Fibroblast of lung (primary cell): ENCODE data around the gene DNAJA3. TPM values are rescaled to one million over a fixed set of nuclear protein-coding genes. Genes with fewer than 3 reads are reported as not detected.

Experiments used
- DNase-seq, 2 donors: peaks; one replicate each; pipeline versions ENCODE4 v3.0.0 to v3.0.0-alpha.2; 2010; ENCODE audit warnings: low read depth in 2 of 2
- H2AFZ ChIP-seq: 2 replicates; pipeline ENCODE4 v1.5.1; 2012; ENCODE audit warnings: low read length, control low read depth, inconsistent platforms
- H3K27ac ChIP-seq: 2 replicates; pipeline ENCODE4 v1.5.1; 2011; ENCODE audit warnings: low read length, control low read depth; ENCODE audit not compliant: insufficient read depth
- H3K27me3 ChIP-seq: 2 replicates; pipeline ENCODE4 v1.5.1; 2011; ENCODE audit warnings: mild to moderate bottlenecking, low read length; ENCODE audit not compliant: control insufficient read depth, insufficient read depth
- H3K36me3 ChIP-seq: 2 replicates; pipeline ENCODE4 v1.5.1; 2011; ENCODE audit warnings: low read length; ENCODE audit not compliant: control insufficient read depth, insufficient read depth
- H3K4me1 ChIP-seq: 2 replicates; pipeline ENCODE4 v1.5.1; 2011; ENCODE audit warnings: low read length; ENCODE audit not compliant: control insufficient read depth, insufficient read depth; ENCODE audit errors: extremely low read depth
- H3K4me2 ChIP-seq: 2 replicates; pipeline ENCODE4 v1.5.1; 2011; ENCODE audit warnings: low read length, control low read depth; ENCODE audit not compliant: insufficient read depth; ENCODE audit errors: extremely low read depth
- H3K4me3 ChIP-seq, 4 experiments: fragments of 200-600 bp in 1 of 4; sonication (generic) in 1 of 4; replicated peaks in 1 of 4; 2 replicates each; pipeline ENCODE4 v1.5.1; 2011 to 2016; ENCODE audit warnings: low read length in 4 of 4, low read depth in 3 of 4, mild to moderate bottlenecking in 3 of 4, control low read depth in 2 of 4, inconsistent platforms in 1 of 4, mixed read lengths in 1 of 4; ENCODE audit not compliant: insufficient read depth in 1 of 4; ENCODE audit errors: control extremely low read depth in 1 of 4
- H3K79me2 ChIP-seq: 2 replicates; pipeline ENCODE4 v1.5.1; 2012; ENCODE audit warnings: mild to moderate bottlenecking, low read length, inconsistent platforms; ENCODE audit not compliant: control insufficient read depth, insufficient read depth
- H3K9ac ChIP-seq: 2 replicates; pipeline ENCODE4 v1.5.1; 2011; ENCODE audit warnings: mild to moderate bottlenecking, low read length, control low read depth; ENCODE audit not compliant: insufficient read depth
- H3K9me3 ChIP-seq: 2 replicates; pipeline ENCODE4 v1.5.1; 2012; ENCODE audit warnings: low read depth, low read length; ENCODE audit not compliant: control insufficient read depth, insufficient read depth
- H4K20me1 ChIP-seq: 2 replicates; pipeline ENCODE4 v1.5.1; 2011; ENCODE audit warnings: low read length; ENCODE audit not compliant: control insufficient read depth, insufficient read depth; ENCODE audit errors: extremely low read depth
- CTCF ChIP-seq, 2 donors: IDR thresholded peaks in 1 of 2; conservative IDR thresholded peaks in 1 of 2; 1 replicate in 1 of 2; 2 replicates in 1 of 2; pipeline ENCODE4 v1.5.1; 2011 to 2012; ENCODE audit warnings: low read length in 2 of 2, control low read depth in 1 of 2, inconsistent platforms in 1 of 2, low read depth in 1 of 2, mild to moderate bottlenecking in 1 of 2
- EZH2 ChIP-seq: IDR thresholded peaks from 2 replicates; pipeline ENCODE4 v1.5.1; 2012; ENCODE audit warnings: low read length, control low read depth, mild to moderate bottlenecking; ENCODE audit errors: missing control alignments
- polyA plus RNA-seq, 2 donors: library from polyadenylated mRNA; depleted of rRNA in 1 of 2; stranded (reverse) in 1 of 2; unstranded in 1 of 2; fragments of >200 nt; gene quantifications; 2 replicates each; pipeline ENCODE4 v1.2.1, GENCODE V29; 2011 to 2012; ENCODE audit warnings: missing spikeins in 1 of 2
- total RNA-seq: library from RNA; depleted of rRNA; stranded (reverse); fragments of >200 nt; gene quantifications from 2 replicates; pipeline ENCODE4 v1.2.1, GENCODE V29; 2014

Gene DNAJA3
- total and polyA plus RNA-seq, 2 donors (not counting 1 experiment from before 2014, with no cell fraction given) = 27.8 to 66.1 TPM

DNA sequence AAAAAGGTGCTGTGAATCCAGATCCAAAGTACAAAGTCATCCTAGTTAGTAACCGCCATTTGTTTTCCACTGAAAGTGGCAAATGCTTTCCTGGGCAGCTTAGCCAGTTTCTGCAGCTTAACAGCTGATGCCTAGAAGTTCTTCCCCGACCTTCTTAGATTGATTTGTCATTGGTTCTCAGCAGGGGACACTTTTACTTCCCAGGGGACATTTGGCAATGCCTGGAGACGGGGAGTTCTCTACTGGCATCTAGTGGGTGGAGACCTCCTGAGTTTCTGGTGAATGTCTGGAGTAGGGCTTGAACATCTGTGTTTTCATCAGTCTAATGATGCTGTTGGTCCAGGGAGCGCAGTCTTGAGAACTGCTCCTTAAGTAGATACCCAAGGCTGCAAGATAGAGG, 7.6 kb downstream of the DNAJA3 start:
- no peak for DNase-seq
- H3K4me1 ChIP-seq = peaks cover 3% of the 10 kb centered on the region
- TF ChIP-seq EZH2 (no peak), CTCF (conservative IDR thresholded peaks at IDR 0.05 in 1 of 2, IDR thresholded peaks at IDR 0.05 in 1 of 2; ENCODE audit: low read depth in 1 of 2, low read length in 2 of 2) (no peak)
- peaks cover 3% of the 10 kb centered on the region for H3K36me3 ChIP-seq
- H3K4me3 ChIP-seq = no peak overlapping the region
- no peak overlapping the region for H3K4me2 ChIP-seq
- no peak overlapping the region for H3K9ac ChIP-seq
- no peaks in the 10 kb centered on the region for H3K9me3 ChIP-seq
- no peak overlapping the region for H3K27ac ChIP-seq
- H4K20me1 ChIP-seq = no peaks in the 10 kb centered on the region
- H3K27me3 ChIP-seq = no peaks in the 10 kb centered on the region
- H3K79me2 ChIP-seq = peaks cover 17% of the 10 kb centered on the region
- H2AFZ ChIP-seq = no peak overlapping the region

- peaks cover 3% of the 10 kb centered on the region for H3K4me1 ChIP-seq
- H3K4me3 ChIP-seq = no peak overlapping the region
- H3K36me3 ChIP-seq = peaks cover 3% of the 10 kb centered on the region
- no peaks in the 10 kb centered on the region for H4K20me1 ChIP-seq
- no peak overlapping the region for H3K4me2 ChIP-seq
- no peak overlapping the region for H2AFZ ChIP-seq
- TF ChIP-seq EZH2 (no peak), CTCF (conservative IDR thresholded peaks at IDR 0.05 in 1 of 2, IDR thresholded peaks at IDR 0.05 in 1 of 2; ENCODE audit: low read depth in 1 of 2, low read length in 2 of 2) (no peak)
- no peak overlapping the region for H3K27ac ChIP-seq
- H3K27me3 ChIP-seq = no peaks in the 10 kb centered on the region
- H3K9ac ChIP-seq = no peak overlapping the region
- peaks cover 10% of the 10 kb centered on the region for H3K79me2 ChIP-seq
- H3K9me3 ChIP-seq = no peaks in the 10 kb centered on the region
- DNase-seq = no peak
Measured at GRCh38 chr16:4433914-4434787, 8.5 kb downstream of the DNAJA3 start.

GRCh38 chr16:4435337-4436067, 9.8 kb downstream of the DNAJA3 start:
- H3K36me3 ChIP-seq = peaks cover 6% of the 10 kb centered on the region

More at GRCh38 chr16:4435337-4436067, 9.8 kb downstream of the DNAJA3 start:
- Histone ChIP-seq H3K9me3 (no peaks in the 10 kb centered on the region), H2AFZ (no peak overlapping the region), H3K27ac (no peak overlapping the region), H3K4me3 (no peak overlapping the region), H3K79me2 (peaks cover 2% of the 10 kb centered on the region), H3K9ac (no peak overlapping the region), H4K20me1 (no peaks in the 10 kb centered on the region), H3K4me2 (no peak overlapping the region), H3K27me3 (no peaks in the 10 kb centered on the region), H3K4me1 (peaks cover 3% of the 10 kb centered on the region)
- TF ChIP-seq EZH2 (no peak), CTCF (conservative IDR thresholded peaks at IDR 0.05 in 1 of 2, IDR thresholded peaks at IDR 0.05 in 1 of 2; ENCODE audit: low read depth in 1 of 2, low read length in 2 of 2) (no peak)
- peak; percentile 16 to 79 for DNase-seq
